Fibroblast of villous mesenchyme (primary cell): Measurements from ENCODE around the gene SORL1. TPM values are rescaled to one million over a fixed set of nuclear protein-coding genes. Genes with fewer than 3 reads are reported as not detected.

Experiments used
- DNase-seq: peaks from one replicate; pipeline ENCODE4 v3.0.0-alpha.2; 2010; ENCODE audit warnings: low read depth
- H3K4me3 ChIP-seq: 2 replicates; pipeline ENCODE4 v1.5.1; 2011; ENCODE audit warnings: low read depth, mild to moderate bottlenecking, low read length
- total RNA-seq: library from RNA; depleted of rRNA; stranded (reverse); fragments of >200 nt; gene quantifications from 2 replicates; pipeline ENCODE4 v1.2.3, GENCODE V29; 2012
- TF ChIP-seq, protein P1 (sequence below): IDR thresholded peaks from 2 replicates; pipeline ENCODE4 v1.5.1; 2012; ENCODE audit warnings: low read depth, mild to moderate bottlenecking, low read length; ENCODE audit not compliant: insufficient read depth

SORL1 gene
- total RNA-seq, 1 donor, result 0.43 TPM

DNA sequence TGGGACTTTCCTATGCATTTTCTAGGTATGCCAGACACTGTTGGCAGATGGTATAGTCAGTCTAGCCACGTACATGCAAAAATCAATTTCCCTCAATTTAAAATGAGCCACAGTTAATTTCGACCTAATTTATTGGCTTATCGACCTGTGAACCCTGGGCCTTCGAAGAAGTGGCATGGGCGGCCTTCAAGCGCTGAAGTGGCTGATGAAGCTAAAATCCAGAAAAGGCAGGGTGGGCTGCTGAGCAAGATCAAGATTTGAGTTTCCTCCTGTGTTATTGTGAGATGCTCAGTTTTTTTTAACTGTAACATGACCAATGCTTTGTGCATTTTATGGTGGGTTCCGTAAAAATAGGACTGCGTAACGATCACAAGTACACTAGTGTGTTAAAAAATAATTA, 6.4 kb downstream of the SORL1 start:
- H3K4me3 ChIP-seq, result no peak overlapping the region
- TF ChIP-seq, protein P1, sequence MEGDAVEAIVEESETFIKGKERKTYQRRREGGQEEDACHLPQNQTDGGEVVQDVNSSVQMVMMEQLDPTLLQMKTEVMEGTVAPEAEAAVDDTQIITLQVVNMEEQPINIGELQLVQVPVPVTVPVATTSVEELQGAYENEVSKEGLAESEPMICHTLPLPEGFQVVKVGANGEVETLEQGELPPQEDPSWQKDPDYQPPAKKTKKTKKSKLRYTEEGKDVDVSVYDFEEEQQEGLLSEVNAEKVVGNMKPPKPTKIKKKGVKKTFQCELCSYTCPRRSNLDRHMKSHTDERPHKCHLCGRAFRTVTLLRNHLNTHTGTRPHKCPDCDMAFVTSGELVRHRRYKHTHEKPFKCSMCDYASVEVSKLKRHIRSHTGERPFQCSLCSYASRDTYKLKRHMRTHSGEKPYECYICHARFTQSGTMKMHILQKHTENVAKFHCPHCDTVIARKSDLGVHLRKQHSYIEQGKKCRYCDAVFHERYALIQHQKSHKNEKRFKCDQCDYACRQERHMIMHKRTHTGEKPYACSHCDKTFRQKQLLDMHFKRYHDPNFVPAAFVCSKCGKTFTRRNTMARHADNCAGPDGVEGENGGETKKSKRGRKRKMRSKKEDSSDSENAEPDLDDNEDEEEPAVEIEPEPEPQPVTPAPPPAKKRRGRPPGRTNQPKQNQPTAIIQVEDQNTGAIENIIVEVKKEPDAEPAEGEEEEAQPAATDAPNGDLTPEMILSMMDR, result no peak
- no peak for DNase-seq

DNA sequence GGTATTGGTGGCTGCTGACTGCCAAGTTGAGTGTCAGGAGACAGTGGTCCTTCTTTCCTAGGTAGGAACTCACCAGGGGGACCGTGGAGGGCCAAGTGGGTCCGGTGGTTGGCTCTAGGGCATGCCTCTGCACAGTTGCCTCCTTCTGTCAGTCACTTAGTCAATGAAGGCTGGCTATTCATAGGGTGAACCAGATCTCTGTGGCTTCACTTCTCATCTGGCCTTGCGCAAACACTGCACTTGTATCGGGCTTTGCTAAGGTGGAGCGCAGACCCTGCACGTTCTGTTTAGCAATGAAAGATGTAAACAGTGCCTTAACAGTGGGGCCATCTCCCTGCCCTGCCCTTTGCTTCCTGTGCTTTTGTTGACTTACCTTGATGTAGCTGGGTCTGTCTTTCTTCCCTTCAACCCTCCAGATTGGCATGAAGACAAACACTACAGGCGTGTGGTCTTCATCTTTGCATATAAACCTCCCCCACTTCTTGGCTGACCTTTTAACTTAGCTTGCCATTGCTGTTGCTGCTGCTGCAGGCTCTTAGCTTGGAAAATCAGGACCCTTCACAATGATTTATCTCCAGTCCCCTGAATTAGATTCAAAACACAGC, 7.4 kb downstream of the SORL1 start:
- TF ChIP-seq, protein P1, result no peak
- no peak overlapping the region for H3K4me3 ChIP-seq
- DNase-seq, result no peak

DNA sequence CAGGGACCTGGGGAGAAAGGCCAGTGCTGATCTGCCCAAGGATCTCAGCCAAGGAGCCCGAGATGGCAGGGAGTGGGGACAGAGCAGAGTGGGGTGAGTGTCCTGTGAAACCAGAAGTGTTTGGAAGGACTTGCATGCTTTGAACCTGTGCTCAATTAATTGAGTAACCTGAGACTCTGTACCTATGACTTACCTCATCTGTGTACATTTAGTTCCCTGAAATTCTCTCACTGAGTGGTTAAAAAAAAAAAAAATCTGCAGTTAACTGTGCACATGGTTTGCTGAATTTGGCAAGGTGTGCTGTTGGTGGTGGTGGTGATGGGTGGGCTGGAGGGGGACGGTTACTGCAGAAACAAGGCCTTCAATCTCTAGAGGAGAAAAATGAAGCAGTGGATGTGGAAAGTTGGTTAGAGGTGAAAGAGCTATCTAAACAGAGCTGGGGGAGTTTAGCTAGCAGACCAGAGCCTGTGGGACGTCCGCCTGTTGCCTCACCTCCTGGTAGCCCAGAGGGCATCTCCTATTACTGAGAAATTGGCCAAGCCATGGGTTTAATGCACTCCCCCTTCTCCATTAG, 8.9 kb downstream of the SORL1 start:
- no peak for DNase-seq
- H3K4me3 ChIP-seq, result no peak overlapping the region
- TF ChIP-seq, protein P1, result no peak

DNA sequence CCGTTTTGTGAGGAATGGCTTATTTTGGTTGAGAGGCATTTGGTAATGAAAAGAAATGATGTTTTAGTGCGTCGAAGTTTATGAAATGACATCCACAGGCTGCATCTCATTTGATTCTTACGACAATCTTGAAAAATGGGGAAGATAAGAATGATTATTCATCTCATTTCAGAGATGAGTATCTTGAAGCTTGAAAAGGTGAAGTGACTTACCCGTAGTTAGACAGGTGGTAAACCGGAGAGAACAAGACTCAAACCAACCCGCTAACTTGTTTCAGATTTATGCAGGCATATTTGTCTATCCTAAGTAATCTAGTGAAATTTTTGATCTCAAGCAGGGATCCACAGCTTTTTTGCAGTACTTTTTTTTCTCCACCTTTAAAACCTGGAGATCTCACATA, 9.7 kb downstream of the SORL1 start:
- H3K4me3 ChIP-seq, result no peak overlapping the region
- no peak for DNase-seq
- TF ChIP-seq, protein P1, result no peak

DNA sequence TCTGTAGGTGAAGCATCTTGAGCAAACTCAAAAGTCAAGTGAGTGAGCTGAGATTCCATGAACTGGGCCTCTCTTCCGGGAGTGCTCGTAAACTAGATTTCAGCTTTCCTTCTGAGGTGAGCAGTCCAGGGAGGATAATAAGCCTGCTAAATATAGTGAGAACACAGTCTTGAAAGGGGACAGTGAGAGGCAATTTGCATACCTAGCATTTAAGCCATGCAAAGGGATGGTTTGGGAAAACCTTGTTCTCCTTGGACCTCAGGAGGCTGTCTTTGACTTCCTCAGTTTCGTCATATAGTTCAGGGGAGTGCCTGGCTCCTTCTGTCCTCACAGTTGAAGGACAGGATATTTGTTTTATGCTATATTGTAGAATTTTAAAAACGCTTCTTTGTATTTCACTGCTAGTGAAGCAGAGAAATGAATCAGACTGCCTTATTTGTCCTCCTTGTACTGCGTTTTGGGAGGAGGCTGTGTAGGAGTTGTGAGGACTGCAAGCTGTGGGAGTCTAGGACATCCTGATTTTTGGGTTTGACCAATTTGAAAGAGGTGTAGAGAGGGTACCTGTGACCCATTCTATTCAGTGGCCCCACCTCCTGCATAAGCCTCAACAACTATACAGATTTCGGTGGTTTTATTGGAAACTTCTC, 11.7 kb downstream of the SORL1 start:
- TF ChIP-seq, protein P1, result no peak
- no peak for DNase-seq
- H3K4me3 ChIP-seq, result no peak overlapping the region

DNA sequence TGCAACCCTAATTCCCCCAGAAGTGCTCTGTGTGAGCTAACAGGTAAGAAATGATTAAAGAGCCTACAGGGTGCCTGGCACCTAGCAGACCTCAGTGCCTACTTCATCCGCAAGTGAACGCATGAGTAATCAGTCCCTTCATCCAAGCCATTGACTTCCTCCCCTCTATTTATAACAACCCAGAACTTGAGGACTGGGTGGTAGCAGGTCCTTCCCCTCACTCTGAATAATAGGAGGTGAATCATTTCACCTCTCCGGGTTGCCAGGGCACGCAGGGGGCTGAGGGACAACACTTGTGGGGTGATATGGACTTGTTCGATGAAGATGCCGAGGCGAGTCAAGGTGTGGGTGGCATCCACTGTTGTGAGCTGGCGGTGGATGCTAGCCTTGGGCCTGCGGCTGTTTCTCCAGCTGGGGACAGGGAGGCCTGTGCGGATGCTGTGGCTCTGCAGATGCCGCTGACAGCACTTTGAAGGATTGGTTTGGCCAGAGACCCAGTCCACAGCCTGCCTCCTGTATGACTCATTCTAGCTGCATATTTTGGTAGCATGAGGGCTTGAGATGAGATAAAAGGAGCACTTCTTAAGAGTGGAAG, 12.3 kb downstream of the SORL1 start:
- peak; percentile 88 for DNase-seq
- H3K4me3 ChIP-seq, result no peak overlapping the region
- TF ChIP-seq, protein P1, result no peak
